Lower leg skin (tissue), 4 donors: ENCODE measurements around the gene SULT6B1. TPM values are rescaled to one million over a fixed set of nuclear protein-coding genes. Genes with fewer than 3 reads are reported as not detected.

Source experiments
- DNase-seq, 2 donors: peaks; one replicate each; pipeline ENCODE4 v3.0.0-alpha.2; 2019; ENCODE audit warnings: low spot score in 2 of 2
- H3K4me3 ChIP-seq: fragments of 200-600 bp; sonication (generic); 2 replicates; pipeline ENCODE4 v1.5.1; 2017; ENCODE audit warnings: mild to moderate bottlenecking, low read depth; ENCODE audit not compliant: poor library complexity, severe bottlenecking
- POLR2A ChIP-seq, 2 donors: fragments of 450-650 bp; IDR thresholded peaks; one replicate each; pipeline ENCODE4 v1.6.1; 2016 to 2017; ENCODE audit warnings: antibody characterized with exemption in 2 of 2, mild to moderate bottlenecking in 1 of 2, moderate library complexity in 1 of 2
- WGBS, 2 donors: methylation state at CpG; one replicate each; pipeline ENCODE4 v1.1.5; 2018; 5-methylcytosine and 5-hydroxymethylcytosine counted together
- intact Hi-C: fragments of 100-400 bp; cut with DNase I; formaldehyde crosslinking; loops from one replicate; pipeline ENCODE4 v1.15.0; 2023; ENCODE audit warnings: low total_unique reads
- total RNA-seq, 4 donors: library from RNA; depleted of rRNA; stranded (reverse); fragments of >200 nt; gene quantifications; one replicate each; pipeline ENCODE4 v1.1.0, GENCODE V29; 2016
- TF ChIP-seq, protein P1 (sequence below), 3 donors: fragments of 450-650 bp; IDR thresholded peaks; one replicate each; pipeline ENCODE4 v1.5.1; 2016; ENCODE audit warnings: antibody characterized with exemption in 3 of 3, mild to moderate bottlenecking in 3 of 3, moderate library complexity in 2 of 3

The SULT6B1 gene, protein sequence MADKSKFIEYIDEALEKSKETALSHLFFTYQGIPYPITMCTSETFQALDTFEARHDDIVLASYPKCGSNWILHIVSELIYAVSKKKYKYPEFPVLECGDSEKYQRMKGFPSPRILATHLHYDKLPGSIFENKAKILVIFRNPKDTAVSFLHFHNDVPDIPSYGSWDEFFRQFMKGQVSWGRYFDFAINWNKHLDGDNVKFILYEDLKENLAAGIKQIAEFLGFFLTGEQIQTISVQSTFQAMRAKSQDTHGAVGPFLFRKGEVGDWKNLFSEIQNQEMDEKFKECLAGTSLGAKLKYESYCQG
- total RNA-seq, result not detected

DNA sequence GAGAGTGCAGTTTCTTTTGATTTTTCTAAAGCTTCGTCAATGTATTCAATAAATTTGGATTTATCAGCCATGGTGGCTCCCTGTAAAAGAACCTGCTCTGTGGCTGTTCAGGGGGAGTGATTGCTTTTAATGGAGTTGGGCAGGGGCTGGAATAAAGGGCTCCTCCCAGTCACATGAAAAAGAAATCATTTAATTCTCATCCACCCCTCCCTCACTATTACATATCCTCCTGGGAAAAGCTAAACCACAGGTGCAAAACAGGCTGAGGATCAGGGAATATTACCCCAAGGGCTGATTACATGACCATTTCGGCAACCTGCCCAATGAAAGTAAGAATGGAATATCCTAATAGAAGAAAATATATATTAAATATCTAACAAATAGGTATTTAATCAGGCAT is at the start of gene SULT6B1:
TSS of gene SULT6B1 (minus strand) at position 101 of the 400 bp plus-strand sequence. CDS start at position 71, 30 bp downstream.
- WGBS, 2 donors, result 94 to 95% methylated on average over 2 of the region's 2 CpGs
- TF ChIP-seq, protein P1, sequence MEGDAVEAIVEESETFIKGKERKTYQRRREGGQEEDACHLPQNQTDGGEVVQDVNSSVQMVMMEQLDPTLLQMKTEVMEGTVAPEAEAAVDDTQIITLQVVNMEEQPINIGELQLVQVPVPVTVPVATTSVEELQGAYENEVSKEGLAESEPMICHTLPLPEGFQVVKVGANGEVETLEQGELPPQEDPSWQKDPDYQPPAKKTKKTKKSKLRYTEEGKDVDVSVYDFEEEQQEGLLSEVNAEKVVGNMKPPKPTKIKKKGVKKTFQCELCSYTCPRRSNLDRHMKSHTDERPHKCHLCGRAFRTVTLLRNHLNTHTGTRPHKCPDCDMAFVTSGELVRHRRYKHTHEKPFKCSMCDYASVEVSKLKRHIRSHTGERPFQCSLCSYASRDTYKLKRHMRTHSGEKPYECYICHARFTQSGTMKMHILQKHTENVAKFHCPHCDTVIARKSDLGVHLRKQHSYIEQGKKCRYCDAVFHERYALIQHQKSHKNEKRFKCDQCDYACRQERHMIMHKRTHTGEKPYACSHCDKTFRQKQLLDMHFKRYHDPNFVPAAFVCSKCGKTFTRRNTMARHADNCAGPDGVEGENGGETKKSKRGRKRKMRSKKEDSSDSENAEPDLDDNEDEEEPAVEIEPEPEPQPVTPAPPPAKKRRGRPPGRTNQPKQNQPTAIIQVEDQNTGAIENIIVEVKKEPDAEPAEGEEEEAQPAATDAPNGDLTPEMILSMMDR (IDR thresholded peaks at IDR 0.05), result no peak
- no peak for TF ChIP-seq POLR2A (IDR thresholded peaks at IDR 0.05)
- DNase-seq, result no peak
- H3K4me3 ChIP-seq, result no peak within 1 kb of the TSS
- intact Hi-C loops, result no loop called here

DNA sequence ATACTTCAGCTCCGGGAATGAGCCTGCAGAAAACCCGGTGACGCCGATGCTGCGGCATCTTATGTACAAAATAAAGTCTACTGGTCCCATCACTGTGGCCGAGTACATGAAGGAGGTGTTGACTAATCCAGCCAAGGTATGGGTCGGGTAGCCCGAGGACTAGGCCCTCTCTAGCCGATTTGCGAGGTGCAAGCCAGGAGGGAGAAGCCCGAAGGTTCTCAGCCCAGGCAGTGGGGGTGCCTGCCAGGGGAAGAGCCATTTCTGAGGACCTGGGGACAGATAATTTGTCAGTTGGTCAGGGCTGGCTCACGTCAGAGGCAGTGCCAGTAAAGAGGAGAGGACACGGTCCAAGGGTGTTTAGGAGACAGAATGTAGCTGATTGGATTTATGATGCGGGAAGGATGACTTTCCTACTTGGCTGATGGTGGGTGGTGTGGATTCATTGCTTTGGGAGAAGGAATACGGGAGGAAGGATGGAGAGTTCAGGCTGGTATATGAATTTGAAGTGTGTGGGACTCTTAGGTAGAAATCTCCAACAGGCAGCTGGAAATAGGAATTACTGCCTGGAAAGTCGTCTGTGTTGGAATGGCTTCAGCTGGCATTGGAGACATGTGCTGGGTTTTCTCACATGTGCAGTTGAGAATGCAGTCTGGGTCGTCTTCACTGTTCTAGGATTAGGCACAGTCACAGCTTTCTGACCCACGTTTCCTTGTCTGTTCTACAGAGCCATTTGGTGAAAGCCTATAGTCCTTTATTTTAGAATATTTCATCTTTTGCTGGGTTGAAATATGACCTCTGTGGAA is 43.9 kb upstream of the SULT6B1 start:
- DNase-seq, result peak; percentile 16 to 86
- WGBS, 2 donors, result 10% methylated on average over 18 of the region's 18 CpGs
- intact Hi-C loops, result no loop called here
- H3K4me3 ChIP-seq, result peak overlapping the region; percentile 61
- TF ChIP-seq, protein P1 (IDR thresholded peaks at IDR 0.05), result no peak
- TF ChIP-seq POLR2A (IDR thresholded peaks at IDR 0.05), result no peak

DNA sequence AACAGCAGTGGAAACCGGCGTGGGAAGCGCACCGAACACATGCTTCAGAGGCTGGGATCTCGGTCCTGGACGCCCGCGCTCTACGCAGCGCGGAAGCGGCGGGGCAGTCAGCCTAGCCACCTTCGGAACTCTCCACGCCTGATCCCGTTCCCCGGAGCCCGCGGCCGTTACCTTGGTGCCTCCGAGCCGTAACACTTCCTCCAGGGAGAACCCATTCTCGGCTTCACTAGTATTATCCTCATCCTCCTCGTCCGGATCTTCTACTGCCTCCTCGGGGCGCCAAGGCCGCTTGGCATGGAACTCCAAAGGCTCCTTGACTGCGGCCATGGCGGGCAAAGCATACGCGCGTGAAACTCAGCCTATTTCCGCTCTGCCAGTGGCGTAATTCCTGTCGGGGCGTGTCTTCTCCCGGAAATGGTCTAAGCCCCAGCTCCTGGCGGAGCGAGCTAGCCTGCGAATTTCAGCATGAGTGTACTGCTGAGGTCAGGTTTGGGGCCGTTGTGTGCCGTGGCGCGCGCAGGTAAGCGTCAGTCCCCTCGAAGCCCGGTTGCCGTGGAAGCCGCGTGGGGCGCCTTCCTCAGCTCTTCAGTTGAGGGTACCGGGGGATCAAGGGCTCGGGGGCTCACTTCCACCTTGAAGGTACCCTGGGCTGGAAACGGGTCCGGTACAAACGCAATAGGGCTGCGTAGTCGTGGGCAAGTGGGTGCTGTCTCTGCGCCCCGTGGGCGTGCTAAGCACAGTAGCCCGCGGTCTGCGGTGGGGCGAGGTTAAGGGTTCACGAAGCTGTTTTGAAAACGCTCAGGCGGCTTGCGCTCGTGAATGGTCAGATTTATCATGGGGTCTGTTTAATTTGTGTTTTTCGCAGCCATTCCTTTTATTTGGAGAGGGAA is 43.0 kb upstream of the SULT6B1 start, which contains the start of the genes CEBPZ and NDUFAF7:
TSS of gene CEBPZ (minus strand) at position 356 of the 890 bp plus-strand sequence. CDS start at position 327, 29 bp downstream.
TSS of gene NDUFAF7 (plus strand) at position 418 of the 890 bp plus-strand sequence. CDS start at position 466, 48 bp downstream.
- peak; percentile 93 to 98 for DNase-seq
- H3K4me3 ChIP-seq, result peak within 1 kb of the TSS; percentile 61
- WGBS, 2 donors, result 0% methylated on average over 38 to 65 of the region's 73 CpGs
- intact Hi-C loops, result no loop called here
- peak in 1 of 2 donors; percentile 47 for TF ChIP-seq POLR2A (IDR thresholded peaks at IDR 0.05)
- TF ChIP-seq, protein P1 (IDR thresholded peaks at IDR 0.05), result no peak

DNA sequence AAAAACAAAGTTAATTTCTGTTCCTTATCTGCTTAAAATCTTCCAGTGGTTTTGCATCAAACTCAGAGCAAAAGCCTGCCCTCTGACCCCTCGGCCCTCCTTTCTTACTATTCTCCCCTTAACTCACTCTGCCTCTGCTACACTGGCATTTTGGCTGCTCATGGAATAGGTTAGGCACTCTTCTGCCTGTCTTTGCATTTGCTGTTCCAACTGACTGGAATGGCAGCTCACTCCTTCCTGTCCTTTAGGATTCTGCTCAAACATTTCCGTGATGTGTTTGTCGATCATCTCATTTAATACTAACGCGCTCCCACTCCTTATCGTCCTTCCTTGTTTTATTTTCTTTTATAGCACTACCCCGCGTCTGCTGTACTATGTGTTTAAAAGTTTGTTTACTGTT is 42.1 kb upstream of the SULT6B1 start:
- 0 to 2% methylated on average over 8 of the region's 8 CpGs for WGBS, 2 donors
- TF ChIP-seq, protein P1 (IDR thresholded peaks at IDR 0.05), result no peak
- no peak for TF ChIP-seq POLR2A (IDR thresholded peaks at IDR 0.05)
- peak overlapping the region; percentile 61 for H3K4me3 ChIP-seq
- intact Hi-C loops, result no loop called here
- DNase-seq, result no peak

DNA sequence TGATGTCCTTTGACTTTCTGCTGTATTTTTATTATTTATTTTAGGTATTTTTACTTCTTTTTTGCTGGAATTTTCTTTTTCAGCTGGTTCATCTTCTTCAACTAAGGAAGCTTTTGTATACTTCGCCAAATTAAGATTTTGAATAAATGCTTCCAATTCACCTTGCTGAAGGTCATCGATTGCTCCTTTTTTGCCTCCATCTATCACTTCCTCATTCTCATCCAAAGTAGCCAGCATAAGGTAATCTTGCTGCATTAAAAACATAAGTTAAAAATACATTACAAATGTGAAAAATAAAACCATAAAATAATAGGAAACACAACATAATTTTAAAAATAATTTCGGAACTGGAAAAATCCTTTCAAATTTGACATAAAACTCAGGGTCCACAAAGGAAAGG is 40.3 kb upstream of the SULT6B1 start:
- H3K4me3 ChIP-seq, result no peak overlapping the region
- no peak for DNase-seq
- WGBS, 2 donors, result 95 to 97% methylated on average over 3 of the region's 3 CpGs
- TF ChIP-seq, protein P1 (IDR thresholded peaks at IDR 0.05), result no peak
- TF ChIP-seq POLR2A (IDR thresholded peaks at IDR 0.05), result no peak
- intact Hi-C loops, result no loop called here
